ENCODE measurements around the gene RXYLT1. TPM values are rescaled to one million over a fixed set of nuclear protein-coding genes. Genes with fewer than 3 reads are reported as not detected.
"Not testable (repeated sequence)": the region's sequence is repeated elsewhere in the genome, so short reads cannot be mapped to it uniquely, and the experiment has no call there.

Gene RXYLT1
- polyA plus RNA-seq, 2 of the 4 experiments (the other 2 are of a cell fraction) = 34.2 to 59.1 TPM

GRCh38 chr12:63841011-63841410 is 61.3 kb downstream of the RXYLT1 start (continued):
- TF ChIP-seq, protein P1, sequence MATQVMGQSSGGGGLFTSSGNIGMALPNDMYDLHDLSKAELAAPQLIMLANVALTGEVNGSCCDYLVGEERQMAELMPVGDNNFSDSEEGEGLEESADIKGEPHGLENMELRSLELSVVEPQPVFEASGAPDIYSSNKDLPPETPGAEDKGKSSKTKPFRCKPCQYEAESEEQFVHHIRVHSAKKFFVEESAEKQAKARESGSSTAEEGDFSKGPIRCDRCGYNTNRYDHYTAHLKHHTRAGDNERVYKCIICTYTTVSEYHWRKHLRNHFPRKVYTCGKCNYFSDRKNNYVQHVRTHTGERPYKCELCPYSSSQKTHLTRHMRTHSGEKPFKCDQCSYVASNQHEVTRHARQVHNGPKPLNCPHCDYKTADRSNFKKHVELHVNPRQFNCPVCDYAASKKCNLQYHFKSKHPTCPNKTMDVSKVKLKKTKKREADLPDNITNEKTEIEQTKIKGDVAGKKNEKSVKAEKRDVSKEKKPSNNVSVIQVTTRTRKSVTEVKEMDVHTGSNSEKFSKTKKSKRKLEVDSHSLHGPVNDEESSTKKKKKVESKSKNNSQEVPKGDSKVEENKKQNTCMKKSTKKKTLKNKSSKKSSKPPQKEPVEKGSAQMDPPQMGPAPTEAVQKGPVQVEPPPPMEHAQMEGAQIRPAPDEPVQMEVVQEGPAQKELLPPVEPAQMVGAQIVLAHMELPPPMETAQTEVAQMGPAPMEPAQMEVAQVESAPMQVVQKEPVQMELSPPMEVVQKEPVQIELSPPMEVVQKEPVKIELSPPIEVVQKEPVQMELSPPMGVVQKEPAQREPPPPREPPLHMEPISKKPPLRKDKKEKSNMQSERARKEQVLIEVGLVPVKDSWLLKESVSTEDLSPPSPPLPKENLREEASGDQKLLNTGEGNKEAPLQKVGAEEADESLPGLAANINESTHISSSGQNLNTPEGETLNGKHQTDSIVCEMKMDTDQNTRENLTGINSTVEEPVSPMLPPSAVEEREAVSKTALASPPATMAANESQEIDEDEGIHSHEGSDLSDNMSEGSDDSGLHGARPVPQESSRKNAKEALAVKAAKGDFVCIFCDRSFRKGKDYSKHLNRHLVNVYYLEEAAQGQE (IDR thresholded peaks at IDR 0.05) = no peak
- TF ChIP-seq TFCP2L1 (CRISPR knock-in tag; IDR thresholded peaks at IDR 0.05) = no peak

- H3K4me2 ChIP-seq = no peak overlapping the region
- no peak for FAIRE-seq
- no peak for TF ChIP-seq E2F6 (IDR thresholded peaks at IDR 0.05; ENCODE audit: borderline replicate concordance, low read depth)
- no peak for TF ChIP-seq EP300 (IDR thresholded peaks at IDR 0.05)
- TF ChIP-seq, protein P2, sequence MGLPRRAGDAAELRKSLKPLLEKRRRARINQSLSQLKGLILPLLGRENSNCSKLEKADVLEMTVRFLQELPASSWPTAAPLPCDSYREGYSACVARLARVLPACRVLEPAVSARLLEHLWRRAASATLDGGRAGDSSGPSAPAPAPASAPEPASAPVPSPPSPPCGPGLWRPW (IDR thresholded peaks at IDR 0.05) = no peak
- TF ChIP-seq FOXS1 (CRISPR knock-in tag; IDR thresholded peaks at IDR 0.05) = no peak
- TF ChIP-seq ESRRA (IDR thresholded peaks at IDR 0.05; ENCODE audit: borderline replicate concordance, low read length) = no peak
- no peak for TF ChIP-seq HOXB13 (CRISPR knock-in tag; IDR thresholded peaks at IDR 0.05; ENCODE audit: low read depth)
- no peak for TF ChIP-seq RNF2 (IDR thresholded peaks at IDR 0.05; ENCODE audit: borderline replicate concordance, low read depth)
- no peak for TF ChIP-seq NFE2L2 (conservative IDR thresholded peaks at IDR 0.05; ENCODE audit: low read length)
- TF ChIP-seq MAFK (IDR thresholded peaks at IDR 0.05; ENCODE audit: partially characterized antibody) = no peak
- no peak for TF ChIP-seq ZFP36 (IDR thresholded peaks at IDR 0.05; ENCODE audit: borderline replicate concordance, partially characterized antibody)
- TF ChIP-seq HOXA7 (CRISPR knock-in tag; IDR thresholded peaks at IDR 0.05) = no peak
- TF ChIP-seq CHD2 (IDR thresholded peaks at IDR 0.05; ENCODE audit: low read length, partially characterized antibody) = no peak
- TF ChIP-seq, protein P3, sequence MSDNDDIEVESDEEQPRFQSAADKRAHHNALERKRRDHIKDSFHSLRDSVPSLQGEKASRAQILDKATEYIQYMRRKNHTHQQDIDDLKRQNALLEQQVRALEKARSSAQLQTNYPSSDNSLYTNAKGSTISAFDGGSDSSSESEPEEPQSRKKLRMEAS (IDR thresholded peaks at IDR 0.05) = no peak
- TF ChIP-seq, protein P4, sequence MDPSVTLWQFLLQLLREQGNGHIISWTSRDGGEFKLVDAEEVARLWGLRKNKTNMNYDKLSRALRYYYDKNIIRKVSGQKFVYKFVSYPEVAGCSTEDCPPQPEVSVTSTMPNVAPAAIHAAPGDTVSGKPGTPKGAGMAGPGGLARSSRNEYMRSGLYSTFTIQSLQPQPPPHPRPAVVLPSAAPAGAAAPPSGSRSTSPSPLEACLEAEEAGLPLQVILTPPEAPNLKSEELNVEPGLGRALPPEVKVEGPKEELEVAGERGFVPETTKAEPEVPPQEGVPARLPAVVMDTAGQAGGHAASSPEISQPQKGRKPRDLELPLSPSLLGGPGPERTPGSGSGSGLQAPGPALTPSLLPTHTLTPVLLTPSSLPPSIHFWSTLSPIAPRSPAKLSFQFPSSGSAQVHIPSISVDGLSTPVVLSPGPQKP (IDR thresholded peaks at IDR 0.05; ENCODE audit: low read depth, low read length) = no peak
- no peak for TF ChIP-seq KDM5A (IDR thresholded peaks at IDR 0.05)
- TF ChIP-seq SMC3 (IDR thresholded peaks at IDR 0.05) = no peak
- no peak for TF ChIP-seq ZSCAN20 (CRISPR knock-in tag; IDR thresholded peaks at IDR 0.05)
- TF ChIP-seq, protein P1 (IDR thresholded peaks at IDR 0.05) = no peak
- no peak for TF ChIP-seq MAZ (IDR thresholded peaks at IDR 0.05; ENCODE audit: borderline replicate concordance, low read depth, low read length)
- 76% methylated on average over 4 of the region's 4 CpGs for WGBS (ENCODE audit: missing lambda C conversion rate)
- H3K4me3 ChIP-seq = no peak overlapping the region
- H3K4me1 ChIP-seq = peaks cover 4% of the 10 kb centered on the region
- ATAC-seq = no peak
- no peaks in the 10 kb centered on the region for H3K9me3 ChIP-seq
- ChIA-PET POLR2A (no interaction called here), CTCF (interaction anchor here (0.9 to 14.3 kb wide), 3 partner anchors 15 to 415 kb away, joined by 3 to 206 read pairs (median 3); no protein-coding TSS in a partner anchor)
- no peak for DNase-seq (ENCODE audit: low read depth in 1 of 2, low spot score in 1 of 2)
- no peak overlapping the region for H3K27ac ChIP-seq
Measured at GRCh38 chr12:63841571-63841970, 61.9 kb downstream of the RXYLT1 start.

DNA sequence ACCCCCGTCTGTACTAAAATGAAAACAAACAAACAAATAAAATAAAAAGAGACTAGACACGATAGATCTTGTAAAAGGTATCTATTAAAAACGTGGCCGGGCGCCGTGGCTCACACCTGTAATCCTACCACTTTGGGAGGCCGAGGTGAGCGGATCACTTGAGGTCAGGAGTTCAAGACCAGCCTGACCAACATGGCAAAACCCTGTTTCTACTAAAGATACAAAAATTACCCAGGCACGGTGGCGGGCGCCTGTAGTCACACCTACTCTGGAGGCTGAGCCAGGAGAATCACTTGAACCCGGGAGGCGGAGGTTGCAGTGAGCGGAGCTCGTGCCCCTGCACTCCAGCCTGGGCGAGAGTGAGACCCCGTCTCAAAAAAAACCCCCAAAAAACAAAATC is 63.0 kb downstream of the RXYLT1 start:
- FAIRE-seq; ATAC-seq; H3K9me3 ChIP-seq; DNase-seq (ENCODE audit: low read depth in 1 of 2, low spot score in 1 of 2): not testable (repeated sequence)
- Histone ChIP-seq H3K4me3 (peak overlapping the region; percentile 88), H3K4me1 (peaks cover 16% of the 10 kb centered on the region), H3K4me2 (peak overlapping the region; percentile 78), H3K27ac (peak overlapping the region; percentile 97 to 98; a peak in 5 of 6 replicates)
- WGBS (ENCODE audit: missing lambda C conversion rate) = 90% methylated on average over 17 of the region's 17 CpGs
- CTCF ChIA-PET = interaction anchor here (1.0 to 14.3 kb wide), 40 partner anchors 13 to 548 kb away, joined by 3 to 206 read pairs (median 7); partner anchors contain the start of genes C12orf56 and KICS2
- POLR2A ChIA-PET = interaction anchor here (1.5 to 3.0 kb wide), 4 partner anchors 76 to 561 kb away, joined by 5 to 23 read pairs (median 17); partner anchors contain the start of genes KICS2 and XPOT

All from A549 (cell line).